Prostate gland (tissue), 2 donors: Measurements from ENCODE around the gene XIRP1. TPM values are rescaled to one million over a fixed set of nuclear protein-coding genes. Genes with fewer than 3 reads are reported as not detected.

Source experiments
- DNase-seq: peaks from one replicate; pipeline ENCODE4 v3.0.0-alpha.2; 2019; ENCODE audit warnings: low spot score
- H3K27ac ChIP-seq, 2 donors: fragments of 200-600 bp; sonication (generic); 2 replicates each; pipeline ENCODE4 v1.5.1; 2017 to 2019
- H3K27me3 ChIP-seq: fragments of 200-600 bp; sonication (generic); replicated peaks from 2 replicates; pipeline ENCODE4 v1.5.1; 2019; ENCODE audit not compliant: insufficient read depth
- H3K36me3 ChIP-seq, 2 donors: fragments of 200-600 bp; sonication (generic); 1 replicate in 1 of 2; 2 replicates in 1 of 2; pipeline versions ENCODE4 v1.5.1 to v1.8.1; 2017 to 2019
- H3K4me1 ChIP-seq: fragments of 200-600 bp; sonication (generic); replicated peaks from 2 replicates; pipeline ENCODE4 v1.5.1; 2019
- H3K4me3 ChIP-seq, 2 donors: fragments of 200-600 bp; sonication (generic); 2 replicates each; pipeline ENCODE4 v1.5.1; 2017 to 2019
- H3K9me3 ChIP-seq: fragments of 200-600 bp; sonication (generic); 2 replicates; pipeline ENCODE4 v1.5.1; 2017
- CTCF ChIP-seq, 4 experiments: fragments of 200-600 bp in 2 of 4; fragments of 450-650 bp in 2 of 4; sonication (generic) in 2 of 4; IDR thresholded peaks; 1 replicate in 3 of 4; 2 replicates in 1 of 4; pipeline ENCODE4 v1.5.1; 2016 to 2019; ENCODE audit warnings: antibody characterized with exemption in 4 of 4, mild to moderate bottlenecking in 2 of 4, moderate library complexity in 2 of 4
- POLR2A ChIP-seq: fragments of 450-650 bp; IDR thresholded peaks from one replicate; pipeline ENCODE4 v1.6.1; 2016; ENCODE audit warnings: antibody characterized with exemption, mild to moderate bottlenecking
- POLR2AphosphoS5 ChIP-seq: sonication (generic); formaldehyde crosslinking; IDR thresholded peaks from one replicate; pipeline ENCODE4 v1.6.1; 2017; ENCODE audit warnings: antibody characterized with exemption
- WGBS: methylation state at CpG from one replicate; pipeline ENCODE4 v1.1.5; 2018; 5-methylcytosine and 5-hydroxymethylcytosine counted together
- intact Hi-C: fragments of 100-400 bp; cut with DNase I; formaldehyde crosslinking; loops from one replicate; pipeline ENCODE4 v1.14.2; 2022
- total RNA-seq, 2 donors: library from RNA; depleted of rRNA; stranded (reverse); fragments of >200 nt; gene quantifications; one replicate each; pipeline ENCODE4 v1.1.0, GENCODE V29; 2016

Gene XIRP1
- total RNA-seq, 2 donors from 2014 or later: 0.40 to 2.2 TPM

- intact Hi-C loops: no loop called here
Measured at GRCh38 chr3:39202094-39202493, 9.7 kb upstream of the XIRP1 start.

GRCh38 chr3:39196671-39197356 lies 4.4 kb upstream of the XIRP1 start:
- 26% methylated on average over 6 of the region's 6 CpGs for WGBS
- Histone ChIP-seq H3K27ac (no peak overlapping the region), H3K36me3 (no peaks in the 10 kb centered on the region), H3K9me3 (no peaks in the 10 kb centered on the region), H3K4me1 (no peaks in the 10 kb centered on the region), H3K27me3 (no peaks in the 10 kb centered on the region), H3K4me3 (no peak overlapping the region)
- intact Hi-C loops: no loop called here
- DNase-seq: no peak
- TF ChIP-seq CTCF (IDR thresholded peaks at IDR 0.05) (no peak), POLR2AphosphoS5 (no peak), POLR2A (no peak)

More at GRCh38 chr3:39202094-39202493, 9.7 kb upstream of the XIRP1 start:
- no peak for DNase-seq
- Histone ChIP-seq H3K27me3 (no peaks in the 10 kb centered on the region), H3K27ac (no peak overlapping the region), H3K4me1 (no peaks in the 10 kb centered on the region), H3K9me3 (no peaks in the 10 kb centered on the region), H3K4me3 (no peak overlapping the region), H3K36me3 (no peaks in the 10 kb centered on the region)
- TF ChIP-seq POLR2AphosphoS5 (no peak), POLR2A (no peak), CTCF (IDR thresholded peaks at IDR 0.05) (no peak)
- WGBS: 86% methylated on average over 3 of the region's 3 CpGs

GRCh38 chr3:39196034-39196433 lies 3.6 kb upstream of the XIRP1 start:
- DNase-seq: no peak
- WGBS: 71% methylated on average over 3 of the region's 3 CpGs
- TF ChIP-seq CTCF (IDR thresholded peaks at IDR 0.05): no peak
- no peaks in the 10 kb centered on the region for H3K9me3 ChIP-seq
- intact Hi-C loops: no loop called here
- no peak overlapping the region for H3K4me3 ChIP-seq
- no peaks in the 10 kb centered on the region for H3K4me1 ChIP-seq
- H3K36me3 ChIP-seq: no peaks in the 10 kb centered on the region
- H3K27me3 ChIP-seq: no peaks in the 10 kb centered on the region
- H3K27ac ChIP-seq: no peak overlapping the region

DNA sequence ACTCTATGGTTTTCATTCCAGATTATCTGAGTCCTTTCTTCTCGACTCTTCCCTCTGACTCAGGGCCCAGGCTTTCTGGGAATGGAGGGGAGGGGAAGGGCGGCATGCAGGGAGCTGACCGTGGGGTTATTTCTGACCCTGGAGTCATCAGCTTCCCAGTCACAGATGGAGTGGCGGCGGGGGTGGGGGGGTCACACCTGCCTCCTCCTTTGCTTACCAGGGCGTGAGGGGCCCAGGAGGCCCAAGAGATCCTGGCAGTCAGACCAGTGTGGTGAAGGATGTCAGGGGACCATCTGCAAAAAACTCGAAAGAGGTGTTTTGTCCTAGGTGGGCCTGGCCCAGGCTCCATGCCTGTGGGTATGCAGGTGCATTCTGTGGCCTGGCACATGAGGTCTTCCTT lies 996 bp upstream of the XIRP1 start:
- H3K27ac ChIP-seq: no peak overlapping the region
- TF ChIP-seq CTCF (IDR thresholded peaks at IDR 0.05): no peak
- no peak for TF ChIP-seq POLR2AphosphoS5
- no peak for TF ChIP-seq POLR2A

GRCh38 chr3:39191773-39192172 lies 622 bp downstream of the XIRP1 start:
- DNase-seq: no peak
- no peak for TF ChIP-seq POLR2A
- no peak for TF ChIP-seq CTCF (IDR thresholded peaks at IDR 0.05)
- no peak for TF ChIP-seq POLR2AphosphoS5
- no peak overlapping the region for H3K4me3 ChIP-seq
- no peaks in the 10 kb centered on the region for H3K4me1 ChIP-seq
- no peaks in the 10 kb centered on the region for H3K27me3 ChIP-seq
- no peaks in the 10 kb centered on the region for H3K9me3 ChIP-seq
- H3K27ac ChIP-seq: no peak overlapping the region
- no peaks in the 10 kb centered on the region for H3K36me3 ChIP-seq
- 91% methylated on average over 3 of the region's 3 CpGs for WGBS
- intact Hi-C loops: no loop called here

More for the DNA sequence above, 996 bp upstream of the XIRP1 start:
- H3K27me3 ChIP-seq: no peaks in the 10 kb centered on the region
- no peaks in the 10 kb centered on the region for H3K36me3 ChIP-seq
- no peak overlapping the region for H3K4me3 ChIP-seq
- no peak for DNase-seq
- H3K4me1 ChIP-seq: no peaks in the 10 kb centered on the region
- intact Hi-C loops: no loop called here
- H3K9me3 ChIP-seq: no peaks in the 10 kb centered on the region
- 85% methylated on average over 7 of the region's 7 CpGs for WGBS
